ENCODE measurements around the gene OR6N1.

The OR6N1 gene

GRCh38 chr1:158771950-158772866 lies at the start of gene OR6N1:
OR6N1 (minus strand) TSS chr1:158772195; CDS start chr1:158766682, 5,513 bp downstream.
- no peak for DNase-seq

GRCh38 chr1:158821723-158822122 lies 49.7 kb upstream of the OR6N1 start:
- DNase-seq: no peak

DNA sequence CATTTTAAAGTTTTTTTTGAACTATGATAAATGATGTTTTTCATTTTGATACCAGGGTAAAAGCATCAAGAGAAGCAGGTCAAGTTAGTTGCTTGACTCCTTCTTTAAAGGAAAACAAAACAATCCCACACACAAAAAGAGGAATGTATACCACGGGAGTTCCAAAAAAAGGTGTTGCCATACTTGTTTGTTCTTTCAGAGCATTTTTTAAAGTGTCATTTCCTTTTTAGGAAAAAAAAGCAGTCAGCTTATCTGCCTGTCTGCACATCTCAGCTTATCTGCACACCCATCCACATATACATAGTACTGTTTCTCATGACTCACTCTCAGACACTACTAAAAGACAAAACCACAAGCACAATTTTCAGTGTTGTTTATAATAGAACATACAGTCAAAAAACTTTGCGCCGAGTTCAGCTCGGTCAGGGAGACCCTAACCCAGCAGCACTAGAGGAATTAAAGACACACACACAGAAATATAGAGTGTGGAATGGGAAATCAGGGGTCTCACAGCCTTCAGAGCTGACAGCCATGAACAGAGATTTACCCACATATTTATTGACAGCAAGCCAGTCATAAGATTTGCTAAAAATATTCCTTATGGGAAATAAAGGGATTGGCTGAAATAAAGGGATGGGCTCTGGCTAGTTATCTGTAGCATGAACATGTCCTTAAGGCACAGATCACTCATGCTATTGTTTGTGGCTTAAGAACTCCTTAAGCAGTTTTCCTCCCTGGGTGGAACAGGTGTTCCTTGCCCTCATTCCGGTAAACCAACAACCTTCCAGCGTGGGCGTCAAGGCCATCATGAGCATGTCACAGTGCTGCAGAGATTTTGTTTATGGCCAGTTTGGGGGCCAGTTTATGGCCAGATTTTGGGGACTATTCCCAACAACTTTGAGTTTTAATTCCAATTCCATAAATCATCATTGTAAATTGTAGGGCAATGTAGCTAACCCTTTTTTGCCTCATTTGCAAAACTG lies 47.8 kb upstream of the OR6N1 start:
- DNase-seq: no peak

DNA sequence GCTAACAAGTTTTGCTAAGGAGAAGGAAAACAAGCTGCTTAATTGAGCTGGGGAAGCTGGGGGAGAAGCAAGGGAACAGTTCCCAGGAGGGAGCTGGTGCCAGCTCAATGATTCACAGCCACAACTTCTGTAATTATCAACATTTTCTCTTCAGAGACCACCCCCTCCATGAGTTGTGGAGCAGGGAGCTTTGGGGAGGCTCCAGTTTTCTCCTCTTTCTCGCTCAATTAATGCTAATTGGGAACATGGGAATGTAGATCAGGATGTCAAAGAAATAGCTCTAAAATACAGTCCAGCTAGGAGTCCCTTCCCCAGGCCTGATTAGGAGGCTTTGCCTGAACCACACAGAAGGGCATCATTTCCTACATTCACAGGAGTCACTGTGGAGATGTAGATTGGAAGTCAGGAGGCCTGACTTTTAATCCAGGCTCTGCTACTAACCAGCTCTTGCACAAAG lies 47.0 kb upstream of the OR6N1 start:
- no peak for DNase-seq

DNA sequence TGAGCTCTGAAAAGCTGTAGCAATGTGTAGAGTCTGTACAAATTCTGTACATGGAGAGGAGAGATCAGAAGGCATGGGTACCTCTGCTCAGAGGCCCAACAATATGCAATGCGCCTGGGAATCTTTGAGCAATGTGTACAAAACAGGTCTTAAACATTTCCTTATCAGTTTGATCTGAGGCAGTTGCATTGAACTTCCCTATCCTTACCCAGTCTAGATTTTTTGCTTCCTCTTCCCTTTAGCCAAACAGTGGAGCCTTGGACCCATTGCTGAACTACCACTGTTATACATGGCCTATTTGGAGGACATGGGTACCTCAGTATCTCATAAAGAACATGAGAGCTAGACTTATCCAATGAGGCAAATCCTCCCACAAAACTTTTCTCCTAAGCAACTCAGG lies 46.6 kb upstream of the OR6N1 start:
- no peak for DNase-seq

DNA sequence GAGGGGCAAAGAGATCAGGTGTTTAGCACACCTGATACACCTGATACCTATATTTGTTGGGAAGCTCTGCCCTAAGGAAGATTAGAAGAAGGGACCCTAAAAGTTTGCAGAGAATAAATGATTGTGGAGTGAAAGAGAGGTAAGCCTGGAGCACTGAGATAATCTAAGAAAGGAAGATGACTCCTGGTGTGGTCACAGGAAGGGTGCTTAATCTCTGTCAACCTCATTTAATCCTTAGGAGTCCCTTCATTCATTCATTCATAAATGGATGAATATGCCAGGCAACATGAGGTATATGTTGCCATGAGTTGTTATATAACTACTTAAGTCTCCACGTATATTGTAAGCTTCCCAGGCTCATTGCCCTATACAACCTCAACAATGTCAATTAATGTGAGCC lies 43.0 kb upstream of the OR6N1 start:
- no peak for DNase-seq

- DNase-seq: no peak
Observed at GRCh38 chr1:158813164-158813563, 41.2 kb upstream of the OR6N1 start.

DNA sequence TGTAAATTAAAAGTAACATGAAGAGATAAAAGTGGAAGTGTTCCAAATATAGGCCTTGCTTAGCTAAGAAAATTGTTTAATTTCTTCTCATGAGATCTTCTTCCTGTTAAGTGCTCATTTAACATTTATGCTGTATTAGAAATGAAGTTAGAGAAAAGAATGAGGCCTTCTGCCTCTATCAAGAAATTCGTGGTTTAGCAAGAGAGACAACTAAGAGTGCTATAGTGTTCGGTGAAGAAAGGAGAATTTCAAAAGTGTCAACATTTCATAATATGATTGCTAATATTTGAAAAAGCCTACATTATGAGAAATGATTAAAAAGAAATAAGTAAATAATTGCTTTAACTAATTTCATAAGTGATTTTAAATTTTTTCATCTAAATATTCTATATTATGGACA lies 40.3 kb upstream of the OR6N1 start:
- DNase-seq: no peak

DNA sequence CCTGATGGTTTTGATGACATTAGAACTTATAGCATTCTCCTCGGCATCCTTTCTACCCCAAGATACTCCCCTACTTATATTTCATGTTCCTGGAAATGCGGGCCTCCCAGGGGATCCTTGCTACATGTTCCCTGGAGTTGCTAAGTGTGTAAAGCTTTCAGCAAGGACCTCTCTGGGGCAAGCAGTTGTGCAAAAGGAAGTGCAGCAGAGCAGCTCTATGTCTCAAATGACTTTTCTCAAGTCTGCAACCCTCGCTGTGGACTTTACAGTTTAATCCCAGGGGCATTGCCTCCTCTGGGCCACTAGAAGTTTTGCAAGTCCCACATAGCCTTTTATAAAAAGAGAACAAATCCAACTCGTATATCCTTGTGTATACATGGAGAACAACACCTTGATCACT lies 38.3 kb upstream of the OR6N1 start:
- DNase-seq: no peak

DNA sequence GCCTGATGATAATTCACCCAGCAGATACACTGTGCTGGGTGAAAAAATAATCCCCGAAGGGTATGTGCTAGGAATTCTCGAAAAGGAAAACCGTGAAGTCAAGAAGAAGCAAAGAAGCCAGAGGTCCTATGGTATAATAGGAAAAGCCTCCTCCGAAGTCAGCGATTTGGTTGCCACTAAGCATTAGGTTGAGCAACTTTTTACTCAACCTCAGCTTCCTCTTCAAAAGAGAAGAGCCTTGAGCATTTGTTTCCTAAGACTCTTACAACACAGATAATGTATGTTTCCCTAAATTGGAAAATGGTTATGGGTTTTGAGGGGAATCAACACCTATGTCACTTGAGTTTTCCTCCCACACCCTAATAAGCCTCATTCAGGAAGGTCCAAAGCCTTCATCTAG lies 37.9 kb upstream of the OR6N1 start:
- no peak for DNase-seq

GRCh38 chr1:158809256-158809655 lies 37.3 kb upstream of the OR6N1 start:
- no peak for DNase-seq

DNA sequence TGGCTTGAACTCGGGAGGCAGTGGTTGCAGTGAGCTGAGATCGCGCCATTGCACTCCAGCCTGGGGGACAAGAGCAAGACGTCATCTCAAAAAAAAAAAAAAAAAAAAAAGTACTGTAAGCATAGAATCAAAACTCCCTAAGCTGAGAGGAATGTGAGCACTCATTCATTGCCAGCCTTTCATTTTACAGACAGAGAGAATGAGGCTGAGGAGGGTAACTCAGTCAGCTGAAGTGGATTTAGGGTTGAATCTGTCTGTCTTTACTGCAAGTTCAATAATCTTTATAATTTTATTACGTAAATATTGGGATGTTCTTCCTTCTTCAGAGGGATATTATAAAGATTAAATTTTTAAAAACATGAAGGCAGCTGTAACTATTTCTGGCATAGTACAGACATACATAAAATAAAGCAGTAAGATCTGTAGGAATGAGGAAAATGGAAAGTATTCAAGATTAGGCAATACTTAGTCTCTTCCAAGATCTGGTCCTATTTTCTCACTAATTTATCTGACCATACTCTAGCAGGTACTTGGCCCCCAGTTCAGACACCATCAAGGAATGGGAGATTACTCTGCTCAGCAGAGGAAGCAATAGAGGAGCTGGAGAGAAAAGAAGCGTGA lies 35.0 kb upstream of the OR6N1 start:
- no peak for DNase-seq

GRCh38 chr1:158803678-158804077 lies 31.7 kb upstream of the OR6N1 start:
- no peak for DNase-seq

DNA sequence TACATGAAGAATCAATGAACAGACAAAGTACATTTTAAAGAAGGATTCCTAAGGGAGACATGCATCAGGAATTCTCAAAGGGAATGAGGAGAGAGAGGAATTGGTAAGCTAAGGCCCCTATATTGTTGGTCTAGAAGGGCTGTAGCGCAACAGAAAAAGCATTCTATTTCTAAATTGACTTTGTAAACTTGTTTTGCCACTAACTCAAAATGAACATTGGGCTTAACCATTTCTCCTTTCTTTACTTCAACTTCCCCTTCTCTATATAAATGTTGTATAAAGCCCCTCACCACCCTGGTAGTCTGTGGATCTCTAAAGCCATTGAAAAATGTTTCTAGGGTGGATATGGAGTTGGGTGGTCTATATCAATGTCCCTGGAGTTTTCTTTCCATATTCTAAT lies 29.4 kb upstream of the OR6N1 start:
- DNase-seq: no peak

- no peak for DNase-seq
Observed at GRCh38 chr1:158800526-158800925, 28.5 kb upstream of the OR6N1 start.

GRCh38 chr1:158799689-158800088 lies 27.7 kb upstream of the OR6N1 start:
- DNase-seq: no peak

DNA sequence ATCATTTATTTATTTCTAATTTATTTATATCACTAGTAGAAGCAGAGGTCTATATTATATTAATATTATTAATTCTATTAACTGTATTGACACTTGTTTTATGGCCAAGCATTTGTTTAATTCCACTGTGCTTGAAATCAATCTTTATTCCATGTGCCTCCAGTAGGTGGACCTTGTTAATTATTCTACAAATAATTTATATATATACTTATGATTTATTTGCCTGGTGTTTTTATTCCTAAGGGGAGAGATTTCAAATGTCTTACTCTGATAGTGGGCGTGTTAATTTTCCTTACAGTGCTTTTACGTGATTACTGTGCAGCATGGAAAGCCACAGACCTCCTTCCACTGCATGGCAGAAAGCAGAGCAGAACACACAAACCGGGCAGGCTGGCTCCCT lies 26.5 kb upstream of the OR6N1 start:
- no peak for DNase-seq

GRCh38 chr1:158794247-158794646 lies 22.3 kb upstream of the OR6N1 start:
- no peak for DNase-seq

- no peak for DNase-seq
Observed at GRCh38 chr1:158793604-158794003, 21.6 kb upstream of the OR6N1 start.

GRCh38 chr1:158781104-158781503 lies 9.1 kb upstream of the OR6N1 start, which contains the start of gene OR6N2:
OR6N2 (minus strand) TSS chr1:158781204; CDS start chr1:158777635, 3,569 bp downstream.
- no peak for DNase-seq

- DNase-seq: no peak
Observed at GRCh38 chr1:158754420-158754819, 17.6 kb downstream of the OR6N1 start, which contains the start of gene OR6K6. OR6K6 (plus strand) TSS chr1:158754720; CDS start chr1:158754888, 168 bp downstream.

DNA sequence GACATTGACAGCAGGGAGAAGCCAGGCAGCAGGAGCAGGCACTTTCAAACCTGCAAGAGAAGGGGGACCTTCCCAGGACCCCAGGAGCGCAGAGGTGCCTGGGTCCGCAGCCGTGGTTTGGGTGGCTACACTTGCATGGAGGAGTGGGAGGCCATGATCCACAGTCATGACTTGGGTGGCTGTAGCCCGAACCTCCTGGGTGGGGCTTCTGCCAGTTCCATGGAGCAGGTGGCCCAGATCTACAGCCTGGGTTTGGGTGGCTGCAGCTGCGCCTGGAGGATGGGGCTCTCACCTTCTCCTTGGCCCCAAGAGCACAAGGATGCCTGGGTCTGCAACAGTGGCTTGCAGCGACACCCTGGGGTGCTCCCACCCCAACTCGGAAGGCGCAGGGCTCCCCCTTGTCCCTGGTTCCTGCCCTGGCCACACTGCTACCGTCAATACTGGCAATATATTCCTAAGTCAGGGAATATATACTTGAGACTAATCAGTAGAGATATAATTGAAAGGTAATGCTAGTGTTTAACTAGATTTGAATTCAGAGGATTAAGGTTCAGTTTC lies 19.8 kb downstream of the OR6N1 start:
- no peak for DNase-seq

DNA sequence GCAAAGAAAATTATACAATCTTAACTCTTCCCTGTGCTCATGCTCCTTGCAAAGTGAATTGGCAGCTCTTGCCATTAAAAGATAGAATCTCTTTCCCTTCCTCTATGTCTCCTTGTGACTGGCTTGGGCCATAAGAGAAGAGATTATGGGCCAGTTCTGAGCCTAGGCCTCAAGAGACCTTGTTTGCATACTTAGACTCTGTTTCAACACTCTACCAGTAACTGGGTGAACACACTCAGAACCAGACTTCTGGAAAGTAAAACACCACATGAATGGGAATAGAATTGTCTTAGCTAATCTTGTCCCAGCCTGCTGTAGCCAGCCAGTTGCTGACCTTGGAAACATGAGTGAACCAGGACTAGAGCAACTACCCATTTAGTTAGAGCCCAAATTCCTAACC lies 36.1 kb downstream of the OR6N1 start:
- DNase-seq: no peak
